ENCODE measurements around the gene P4HB. TPM values are rescaled to one million over a fixed set of nuclear protein-coding genes. Genes with fewer than 3 reads are reported as not detected.

The P4HB gene
- total RNA-seq, 1 donor from 2014 or later = 1,674 TPM

DNA sequence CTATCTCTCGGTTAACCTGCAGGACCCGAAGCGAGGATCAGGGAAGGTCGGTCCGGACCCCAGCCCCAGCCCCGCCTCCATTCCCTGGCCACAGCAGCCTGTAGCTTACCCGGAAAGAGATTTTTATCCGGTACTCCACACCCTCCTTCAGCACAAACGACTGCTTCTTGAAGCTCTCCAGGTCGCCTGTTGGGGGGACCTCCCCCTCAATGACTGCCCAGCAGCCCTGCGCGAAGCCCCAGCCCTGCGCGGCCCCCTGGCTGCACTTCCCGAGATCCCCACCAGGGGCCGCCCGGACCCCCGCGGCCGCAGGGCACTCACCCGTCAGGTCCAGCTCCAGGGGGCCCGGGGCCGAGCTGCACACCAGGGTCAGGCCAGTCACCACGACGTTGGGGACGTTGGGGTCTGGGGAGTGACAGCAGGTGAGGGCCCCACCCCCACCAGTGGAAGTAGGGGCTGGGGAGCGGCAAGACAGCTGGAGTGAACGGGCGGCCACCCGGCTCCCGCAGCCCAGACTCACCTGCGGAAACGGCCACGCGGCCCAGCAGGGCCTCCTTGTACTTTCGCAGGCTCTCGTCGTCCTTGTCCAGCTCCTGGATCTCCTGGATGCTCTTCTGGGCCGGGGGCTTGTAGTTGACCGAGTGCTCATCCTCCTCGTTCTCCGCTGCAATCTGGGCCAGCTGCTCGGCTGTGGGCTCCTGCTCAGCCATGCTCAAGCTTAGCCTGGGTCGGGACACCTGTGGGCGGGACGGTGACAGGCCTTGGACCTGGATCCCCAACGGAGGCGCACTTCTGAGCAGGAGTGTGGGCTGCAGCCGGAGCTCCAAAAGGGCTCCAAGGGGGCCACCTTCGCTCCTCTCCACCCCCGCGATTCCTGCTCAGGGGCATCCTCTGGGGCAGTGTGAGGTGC lies 9.1 kb upstream of the P4HB start:
- peak; percentile 49 for DNase-seq (ENCODE audit: low read depth)

GRCh38 chr17:81868674-81869220 lies 8.4 kb upstream of the P4HB start:
- peak; percentile 82 for DNase-seq (ENCODE audit: low read depth)

GRCh38 chr17:81867991-81868673 lies 7.8 kb upstream of the P4HB start:
- DNase-seq (ENCODE audit: low read depth) = no peak

- DNase-seq (ENCODE audit: low read depth) = peak; percentile 66
These were observed 7.0 kb upstream of the P4HB start for GRCh38 chr17:81867170-81867990.

DNA sequence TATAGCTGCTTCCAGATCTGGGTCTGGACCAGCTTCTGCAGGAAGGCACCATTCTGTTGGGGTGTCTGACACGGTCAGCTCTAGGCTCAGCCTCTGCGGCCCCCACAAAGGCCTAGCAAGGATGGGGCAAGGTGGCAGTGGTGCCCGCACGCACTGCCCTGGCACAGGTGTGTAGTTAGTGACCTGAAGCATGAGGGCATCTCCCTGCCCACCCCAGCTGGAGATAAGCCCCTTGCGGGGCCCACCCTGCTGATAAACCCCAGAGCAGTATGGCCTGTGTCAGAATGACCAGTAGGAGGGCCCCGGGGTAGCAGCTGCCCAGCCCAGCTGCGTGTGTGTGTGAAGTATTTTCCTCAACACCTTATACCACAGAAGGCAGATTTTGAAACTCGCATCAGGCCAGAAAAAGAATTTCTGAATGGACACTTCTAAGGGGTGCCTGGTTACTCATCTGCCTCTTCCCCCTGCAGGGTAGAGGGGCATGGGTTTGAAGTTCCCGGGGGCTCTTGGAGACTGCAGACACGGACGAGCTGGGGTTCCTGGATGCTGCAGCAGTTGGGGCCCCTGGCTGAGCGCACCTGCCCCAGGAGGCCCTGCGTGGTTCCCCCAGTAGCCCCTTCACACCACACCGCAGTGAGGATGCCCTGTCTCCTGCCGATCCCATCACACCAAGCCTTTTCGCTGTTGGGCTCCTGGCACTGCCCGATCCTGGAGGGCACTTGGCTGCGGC lies 6.3 kb upstream of the P4HB start:
- peak; percentile 40 for DNase-seq (ENCODE audit: low read depth)

DNA sequence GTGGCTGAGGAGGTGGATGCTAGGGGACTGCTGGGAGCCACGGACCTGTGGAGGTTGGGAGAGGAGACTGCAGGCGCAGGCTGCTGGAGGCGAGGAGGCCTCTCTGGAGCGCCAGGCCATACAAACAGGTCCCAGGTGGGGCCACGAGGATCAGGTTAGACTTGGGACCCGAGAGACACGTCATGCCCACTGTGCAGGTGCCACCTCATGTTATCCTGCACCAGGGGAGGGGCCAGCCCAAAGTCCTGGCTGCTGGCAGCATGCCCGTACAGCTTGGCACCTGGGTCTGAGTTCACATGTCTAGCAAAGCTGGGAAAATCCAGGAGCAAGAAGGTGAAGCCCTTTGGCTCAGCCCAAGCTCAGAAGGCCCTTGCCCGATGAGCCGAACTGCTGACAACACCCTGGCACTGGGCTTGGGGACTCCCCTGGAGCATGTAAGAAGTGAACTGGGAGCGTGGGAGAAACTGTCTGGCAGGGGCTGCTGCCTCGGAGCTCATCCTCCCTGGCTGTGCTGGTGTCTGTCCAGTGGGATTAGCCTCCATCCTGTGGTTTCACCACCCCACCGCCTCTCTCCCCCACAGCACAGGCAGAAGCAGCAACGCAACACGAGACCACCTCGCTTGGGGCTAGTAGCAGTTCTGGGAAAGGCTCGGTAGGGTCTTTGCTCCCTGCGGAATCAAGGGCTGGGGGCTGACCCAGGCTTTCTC lies 5.6 kb upstream of the P4HB start:
- DNase-seq (ENCODE audit: low read depth) = no peak

- DNase-seq (ENCODE audit: low read depth) = no peak
These were observed 5.0 kb upstream of the P4HB start for GRCh38 chr17:81865358-81865732.

DNA sequence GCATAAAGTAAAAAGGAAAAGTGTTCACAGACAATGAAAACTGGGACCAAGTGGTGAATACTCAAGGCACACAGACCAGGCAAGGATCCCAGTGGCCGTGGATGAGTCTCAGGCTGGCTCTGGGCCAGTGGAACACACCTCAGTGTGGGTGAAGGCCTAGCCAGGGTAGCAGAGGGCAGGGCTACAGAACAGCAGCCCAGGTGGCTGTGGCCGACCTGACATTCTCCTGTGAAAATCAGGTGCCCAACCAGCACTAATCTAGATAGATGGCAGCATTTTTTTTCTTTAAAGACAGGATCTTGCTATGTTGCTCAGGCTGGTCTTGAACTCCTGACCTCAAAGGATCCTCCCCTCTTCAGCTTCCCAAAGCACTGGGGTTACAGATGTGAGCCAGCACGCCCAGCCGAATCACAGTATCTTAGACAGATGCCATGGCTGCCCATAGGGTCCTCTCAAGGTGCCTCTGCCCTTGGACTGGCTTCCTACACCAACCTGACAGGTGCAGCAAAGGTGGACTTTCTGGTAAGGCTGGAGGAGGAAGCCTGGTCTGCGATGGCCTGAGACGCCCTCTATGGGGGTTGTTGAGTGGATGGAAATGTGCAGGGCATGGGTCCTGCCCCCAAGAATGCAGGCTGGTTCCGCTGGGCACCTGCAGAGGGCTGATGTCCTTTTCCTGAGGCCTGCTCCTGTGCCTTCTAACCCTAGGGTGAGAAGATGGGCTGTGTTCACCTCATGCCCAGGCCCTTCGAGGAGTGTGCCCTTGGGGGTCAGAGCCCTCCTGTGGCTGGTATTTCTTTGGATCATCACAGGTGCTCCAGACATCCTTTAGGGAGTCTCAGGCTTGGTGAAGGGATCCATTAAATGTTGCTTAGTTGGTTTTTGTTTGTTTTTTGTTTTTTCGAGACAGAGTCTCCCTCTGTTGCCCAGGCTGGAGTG lies 3.8 kb upstream of the P4HB start:
- DNase-seq (ENCODE audit: low read depth) = no peak

- no peak for DNase-seq (ENCODE audit: low read depth)
These were observed 2.9 kb upstream of the P4HB start for GRCh38 chr17:81863123-81863675.

- DNase-seq (ENCODE audit: low read depth) = peak; percentile 100
These were observed 627 bp upstream of the P4HB start for GRCh38 chr17:81860756-81861568.

DNA sequence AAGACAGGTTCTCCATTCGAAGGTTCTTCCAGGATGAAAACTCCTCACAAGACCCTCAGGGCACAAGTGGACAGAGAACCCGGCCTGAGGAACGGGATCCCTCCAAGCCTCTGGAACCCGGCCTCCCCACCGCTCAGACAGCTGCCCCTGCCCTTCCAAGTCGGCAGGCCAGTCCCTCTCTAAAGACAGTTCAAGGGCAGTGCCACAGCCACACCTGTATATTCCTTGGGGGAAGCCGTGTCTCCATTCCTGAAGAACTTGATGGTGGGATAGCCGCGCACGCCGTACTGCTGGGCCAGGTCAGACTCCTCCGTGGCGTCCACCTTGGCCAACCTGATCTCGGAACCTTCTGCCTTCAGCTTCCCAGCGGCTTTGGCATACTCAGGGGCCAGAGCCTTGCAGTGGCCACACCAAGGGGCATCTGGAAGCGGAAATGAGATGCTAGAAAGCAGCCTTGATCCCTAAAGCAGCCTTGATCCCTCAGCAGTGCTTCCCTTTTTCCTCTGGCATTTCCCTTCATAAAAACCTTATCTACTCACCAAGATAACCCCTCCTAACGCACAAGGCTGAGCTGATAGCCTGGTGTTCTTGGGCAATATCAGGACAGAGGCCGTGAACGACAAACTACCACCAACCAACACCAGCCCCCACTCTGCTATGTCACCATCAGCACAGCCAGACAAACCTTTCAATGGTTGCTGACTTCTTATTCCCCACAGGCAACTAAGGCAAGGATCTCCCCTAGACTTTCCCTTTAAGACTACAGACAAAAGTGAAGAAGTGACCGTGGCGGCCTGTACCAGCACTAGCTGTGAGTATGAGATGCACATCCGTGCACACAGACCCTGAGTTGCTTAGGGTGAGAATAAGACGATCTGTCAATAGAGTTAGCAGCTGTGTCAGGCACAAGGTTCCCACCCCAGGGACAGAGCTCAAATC lies 1.1 kb downstream of the P4HB start:
- no peak for DNase-seq (ENCODE audit: low read depth)

DNA sequence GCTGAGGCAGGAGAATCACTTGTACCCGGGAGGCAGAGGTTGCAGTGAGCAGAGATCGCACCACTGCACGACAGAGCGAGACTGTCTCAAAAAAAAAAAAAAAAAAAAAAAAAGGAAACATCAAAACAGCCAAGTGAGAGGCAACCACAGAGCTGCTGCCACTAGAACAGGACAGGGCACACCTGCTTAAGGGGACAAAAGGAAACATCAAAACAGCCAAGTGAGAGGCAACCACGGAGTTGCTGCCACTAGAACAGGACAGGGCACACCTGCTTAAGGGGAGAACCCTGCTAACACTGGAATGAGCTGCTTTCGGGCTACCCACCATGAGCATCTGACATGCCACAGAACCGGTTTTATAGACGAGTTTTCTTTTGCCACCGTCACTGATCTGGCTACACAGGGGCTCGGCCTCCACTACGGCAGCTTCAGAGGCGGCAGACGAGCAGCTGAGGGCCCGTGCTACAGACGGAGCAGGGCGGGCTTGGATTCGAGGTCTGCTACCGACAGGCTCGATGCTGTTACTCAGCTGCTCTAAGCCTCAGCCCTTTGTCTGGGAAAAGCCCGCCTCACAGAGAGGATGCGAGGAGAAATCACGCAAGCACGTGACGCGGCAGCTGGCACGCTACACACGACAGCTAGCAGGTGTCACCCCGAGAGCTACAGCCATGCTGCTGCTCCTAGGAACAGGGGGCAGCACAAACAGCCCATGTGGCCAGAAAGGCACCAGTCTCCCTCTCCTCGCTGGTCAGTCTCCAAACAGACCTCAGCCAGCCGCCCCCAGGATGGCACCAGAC lies 2.0 kb downstream of the P4HB start:
- peak; percentile 89 for DNase-seq (ENCODE audit: low read depth)

DNA sequence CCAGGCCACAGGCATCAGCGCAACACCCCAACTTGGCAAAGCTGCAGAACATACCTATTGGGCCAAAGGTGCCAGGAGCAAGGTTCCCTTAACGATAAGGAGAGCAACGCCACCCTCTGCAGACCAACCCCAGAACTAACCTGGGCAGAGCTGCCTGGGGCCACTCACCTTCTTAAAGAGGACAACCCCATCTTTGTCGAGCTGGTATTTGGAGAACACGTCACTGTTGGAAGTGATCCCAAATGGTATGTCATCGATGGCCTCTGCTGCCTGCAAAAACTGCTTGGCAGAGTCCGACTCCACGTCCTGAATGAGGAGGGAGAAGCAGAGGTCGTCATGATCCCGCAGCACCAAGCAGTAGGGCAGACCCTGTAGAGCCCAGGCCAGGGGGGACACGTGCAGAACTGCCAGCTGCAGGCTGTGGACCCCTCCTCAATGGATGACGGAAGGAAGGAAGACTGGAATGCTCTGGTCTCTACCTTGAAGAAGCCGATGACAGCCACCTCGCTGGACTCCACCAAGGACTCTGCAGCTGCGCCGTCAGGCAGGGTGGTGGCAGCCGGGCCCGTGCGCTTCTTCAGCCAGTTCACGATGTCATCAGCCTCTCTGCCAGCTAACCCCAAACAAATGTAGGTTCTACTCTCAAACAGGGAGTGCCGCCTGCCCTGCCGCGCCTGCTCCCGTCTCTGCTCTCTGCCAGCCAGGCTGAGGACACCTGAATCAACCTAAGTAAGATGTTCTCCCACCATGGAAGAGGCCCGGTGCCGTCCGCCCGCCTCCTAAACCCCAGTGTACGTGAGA lies 5.2 kb downstream of the P4HB start:
- no peak for DNase-seq (ENCODE audit: low read depth)

DNA sequence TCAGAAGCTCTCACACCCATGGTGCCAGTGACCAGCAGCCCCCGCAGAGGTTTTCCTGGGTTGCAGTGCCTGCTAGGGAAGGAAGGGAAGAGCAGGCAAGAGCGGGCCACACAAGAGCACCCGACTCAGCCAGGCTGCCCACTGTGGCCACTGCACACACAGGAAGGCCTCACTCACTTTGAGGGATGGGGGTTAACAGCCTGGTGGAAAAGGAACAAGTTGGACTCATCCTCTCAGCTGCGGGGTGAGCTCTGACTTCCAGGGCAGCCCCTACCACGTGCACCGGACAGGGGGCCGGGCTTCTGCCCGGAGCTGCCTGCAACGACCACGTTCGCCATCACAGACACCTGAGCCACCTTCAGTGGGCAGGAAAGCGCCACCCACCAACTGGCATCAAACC lies 8.1 kb downstream of the P4HB start:
- no peak for DNase-seq (ENCODE audit: low read depth)

- no peak for DNase-seq (ENCODE audit: low read depth)
These were observed 8.9 kb downstream of the P4HB start for GRCh38 chr17:81851423-81851822.
